ENCODE data around the gene PTAFR.

- TF ChIP-seq CREB5 (CRISPR knock-in tag; IDR thresholded peaks at IDR 0.05; ENCODE audit: low read depth) (no peak), BACH2 (CRISPR knock-in tag; IDR thresholded peaks at IDR 0.05; ENCODE audit: borderline replicate concordance) (no peak), ZNF8 (CRISPR knock-in tag; IDR thresholded peaks at IDR 0.05) (no peak), ZC3H10 (CRISPR knock-in tag; IDR thresholded peaks at IDR 0.05) (no peak), OSR1 (CRISPR knock-in tag; IDR thresholded peaks at IDR 0.05) (no peak), PATZ1 (CRISPR knock-in tag; IDR thresholded peaks at IDR 0.05; ENCODE audit: borderline replicate concordance) (no peak), ZFP3 (CRISPR knock-in tag; IDR thresholded peaks at IDR 0.05) (no peak), ZNF565 (CRISPR knock-in tag; conservative IDR thresholded peaks at IDR 0.05; ENCODE audit: low read depth) (no peak), ZFP30 (CRISPR knock-in tag; IDR thresholded peaks at IDR 0.05) (no peak), ARNTL (CRISPR knock-in tag; IDR thresholded peaks at IDR 0.05; ENCODE audit: borderline replicate concordance, low read depth) (no peak)
Measured at GRCh38 chr1:28161751-28162150, 14.7 kb downstream of the PTAFR start.

All from SK-N-SH treated with all-trans-retinoic acid at 6 μM for 48 hours (cell line).